Measurements from ENCODE around the gene ARID5B.
A peak's percentile ranks its signal among the peaks of the same experiment; 100 is the strongest.

Gene ARID5B

GRCh38 chr10:62033125-62033524 is 131.6 kb downstream of the ARID5B start:
- DNase-seq (ENCODE audit: low spot score), result no peak

DNA sequence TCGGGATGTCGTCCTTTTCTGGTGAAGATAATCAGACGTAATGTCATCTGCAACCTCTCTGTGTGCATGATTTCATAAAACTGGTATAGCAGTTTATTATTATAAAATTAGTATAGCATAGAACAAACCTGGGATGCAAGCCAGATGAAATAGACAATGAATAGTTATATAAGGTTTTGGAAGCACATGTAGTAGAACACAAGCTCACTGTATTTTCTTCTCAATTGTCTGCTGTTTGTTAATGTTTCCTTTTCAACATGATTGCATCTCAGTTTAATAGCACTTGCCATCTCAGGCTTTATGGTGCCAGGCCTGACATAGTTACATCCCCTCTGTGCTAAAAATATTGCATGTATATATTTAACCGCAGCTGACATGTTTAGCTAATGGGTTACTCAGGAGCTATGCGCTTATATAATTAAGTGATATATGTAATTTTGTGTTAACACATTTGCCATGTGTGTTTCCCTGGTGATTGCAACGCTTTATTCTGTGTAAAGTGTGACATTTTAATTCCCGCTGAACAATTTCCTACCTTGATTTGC is 132.7 kb downstream of the ARID5B start:
- DNase-seq (ENCODE audit: low spot score), result no peak

DNA sequence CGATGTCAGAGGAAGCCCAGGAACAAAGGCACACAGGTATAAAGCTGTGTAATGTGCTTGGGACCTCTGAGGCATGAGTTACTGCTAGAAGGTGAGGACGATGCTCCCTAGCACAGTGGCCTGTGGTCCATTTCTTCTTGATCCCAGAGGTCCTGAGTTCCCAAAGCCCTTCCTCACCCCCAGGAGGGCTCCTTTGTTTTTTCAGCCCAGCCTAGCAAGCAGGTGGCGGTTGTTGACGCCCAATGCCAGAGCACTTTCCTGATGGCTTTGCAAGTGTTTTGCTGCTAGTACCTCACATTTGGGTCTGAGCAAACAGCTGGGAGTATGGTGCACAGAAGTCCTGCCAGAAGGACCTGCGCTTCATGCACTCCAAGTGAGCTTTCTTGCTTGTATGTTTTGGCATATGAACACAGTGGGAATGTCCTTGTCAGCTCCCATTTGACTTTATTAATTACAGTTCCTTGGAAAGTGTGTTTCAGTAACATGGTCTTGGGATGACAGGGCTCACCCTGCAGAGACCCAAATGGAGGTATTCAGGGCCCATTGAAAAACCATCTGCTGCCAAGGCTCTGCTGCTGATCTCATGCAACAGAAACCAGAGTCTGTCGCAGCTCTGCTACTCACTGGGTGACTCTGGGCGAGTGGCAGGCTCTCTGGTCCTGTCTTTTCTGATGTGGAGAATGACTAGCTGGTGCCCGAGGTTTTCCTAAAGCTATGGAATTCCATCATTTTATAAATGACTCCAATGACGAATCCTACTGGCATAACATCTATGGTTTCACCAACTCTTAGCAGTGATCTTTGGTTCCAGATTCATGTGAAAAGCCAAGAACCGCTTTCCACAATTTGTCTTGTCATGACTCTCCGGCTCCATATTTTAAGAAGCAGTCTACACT is 134.9 kb downstream of the ARID5B start:
- DNase-seq (ENCODE audit: low spot score), result no peak

DNA sequence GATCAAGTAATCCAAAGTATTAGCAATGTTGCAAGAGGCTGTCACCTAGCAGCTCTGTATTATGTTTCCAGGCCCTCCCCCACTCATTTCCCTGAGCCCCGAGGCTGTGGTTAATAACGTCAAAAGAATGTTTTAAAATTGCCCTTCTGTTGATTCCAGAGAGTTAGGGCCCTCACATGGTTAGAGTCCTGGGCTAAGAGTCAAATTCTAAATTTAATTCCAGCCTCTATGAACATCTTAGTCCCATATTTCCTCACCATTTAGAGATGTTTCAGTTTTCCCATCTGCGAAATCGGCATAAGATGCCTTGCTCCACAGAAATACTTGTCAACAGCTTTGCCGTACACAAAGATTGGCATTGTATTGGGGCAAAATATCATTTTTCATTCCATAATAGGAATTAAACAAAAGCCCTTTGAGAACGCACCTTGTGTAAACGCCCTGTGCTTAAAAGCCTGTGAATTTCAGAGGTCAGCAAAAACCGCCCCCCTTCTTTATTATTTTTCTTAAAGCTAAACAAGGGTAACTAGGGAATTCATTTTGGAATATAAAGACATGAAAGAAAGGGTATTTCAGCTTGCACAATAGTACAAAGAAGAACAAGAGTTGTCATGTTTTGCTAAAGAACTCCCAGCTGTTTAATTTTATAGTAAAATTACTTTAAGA is 135.8 kb downstream of the ARID5B start:
- no peak for DNase-seq (ENCODE audit: low spot score)

DNA sequence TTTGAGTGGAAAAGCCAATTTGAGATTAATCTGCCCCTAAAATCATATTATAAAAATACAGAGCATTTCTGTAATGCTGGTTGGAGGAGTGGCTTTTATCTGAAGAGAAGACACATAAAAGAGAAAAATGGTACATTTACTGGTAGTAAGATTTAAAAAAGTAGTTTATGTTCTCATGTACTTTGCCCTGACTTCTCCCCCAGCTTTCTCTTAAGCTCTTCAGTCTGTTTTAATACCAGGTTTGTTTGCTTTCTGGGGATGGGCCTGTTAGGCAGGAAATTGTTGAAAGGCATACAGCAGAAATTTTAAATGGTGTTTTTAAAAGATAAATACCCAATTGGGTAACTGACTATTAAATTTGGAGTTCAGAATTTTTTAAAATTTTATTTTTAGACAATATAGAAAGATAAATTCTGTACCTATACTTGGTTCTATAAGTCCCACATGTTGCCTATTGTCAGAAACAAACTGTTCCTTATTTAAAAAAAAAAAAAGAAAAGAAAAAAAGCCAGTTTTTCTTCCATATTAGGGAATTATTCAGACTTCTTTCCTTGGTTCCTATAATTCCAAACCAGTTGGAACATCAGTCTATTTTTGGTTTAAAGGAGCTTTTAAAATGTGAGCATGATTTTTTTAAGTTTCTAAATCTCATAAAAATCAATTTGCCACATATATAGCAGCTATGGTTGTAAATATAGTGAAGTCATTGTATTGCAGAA is 136.6 kb downstream of the ARID5B start:
- DNase-seq (ENCODE audit: low spot score), result no peak

DNA sequence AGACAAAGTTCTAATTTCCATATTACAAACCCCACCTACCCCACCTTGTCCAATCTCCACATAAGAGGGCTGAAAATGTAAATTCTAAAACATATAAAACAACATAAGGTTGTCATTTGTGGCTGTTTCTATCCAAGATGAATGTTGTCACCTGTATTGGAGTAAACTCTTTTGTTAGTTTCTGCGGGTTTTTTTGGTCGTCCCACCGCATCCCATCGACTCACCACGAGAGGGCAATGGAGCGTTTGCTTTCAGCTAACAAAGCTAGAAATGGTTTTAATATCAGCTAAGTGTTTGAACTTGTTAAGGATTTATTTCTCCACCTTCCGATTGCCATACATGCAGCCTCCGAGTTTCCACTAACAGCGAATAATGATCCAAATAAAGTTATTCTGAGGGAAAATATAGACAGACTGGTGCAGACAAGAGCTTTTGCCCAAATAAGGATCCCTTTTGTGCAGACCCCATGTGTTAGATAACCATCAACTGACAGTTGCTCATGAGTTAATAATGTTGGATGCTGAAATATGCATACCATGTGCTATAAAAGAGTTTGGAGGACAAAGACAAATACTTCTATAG is 137.2 kb downstream of the ARID5B start:
- peak; percentile 73 for DNase-seq (ENCODE audit: low spot score)

- DNase-seq (ENCODE audit: low spot score), result no peak
Measured at GRCh38 chr10:62039954-62040353, 138.5 kb downstream of the ARID5B start.

DNA sequence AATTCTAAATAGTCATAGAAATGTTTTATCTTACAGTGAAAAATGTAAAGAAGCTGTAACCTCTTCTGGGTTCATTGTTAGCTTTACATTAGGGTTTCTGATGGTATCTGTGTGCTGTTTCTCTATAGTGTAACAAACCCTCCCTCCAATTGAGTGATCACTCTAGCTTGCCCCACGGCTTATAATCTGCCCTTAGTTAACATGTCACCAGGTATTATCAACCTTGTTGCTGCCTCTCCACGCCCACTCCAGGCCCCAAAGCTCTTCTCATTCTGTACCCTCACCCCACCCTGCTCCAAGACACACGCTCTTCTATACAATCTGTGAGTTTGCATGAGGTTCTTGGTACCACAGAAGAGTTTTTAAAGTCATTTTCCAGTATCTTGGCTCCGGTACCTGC is 139.4 kb downstream of the ARID5B start:
- no peak for DNase-seq (ENCODE audit: low spot score)

DNA sequence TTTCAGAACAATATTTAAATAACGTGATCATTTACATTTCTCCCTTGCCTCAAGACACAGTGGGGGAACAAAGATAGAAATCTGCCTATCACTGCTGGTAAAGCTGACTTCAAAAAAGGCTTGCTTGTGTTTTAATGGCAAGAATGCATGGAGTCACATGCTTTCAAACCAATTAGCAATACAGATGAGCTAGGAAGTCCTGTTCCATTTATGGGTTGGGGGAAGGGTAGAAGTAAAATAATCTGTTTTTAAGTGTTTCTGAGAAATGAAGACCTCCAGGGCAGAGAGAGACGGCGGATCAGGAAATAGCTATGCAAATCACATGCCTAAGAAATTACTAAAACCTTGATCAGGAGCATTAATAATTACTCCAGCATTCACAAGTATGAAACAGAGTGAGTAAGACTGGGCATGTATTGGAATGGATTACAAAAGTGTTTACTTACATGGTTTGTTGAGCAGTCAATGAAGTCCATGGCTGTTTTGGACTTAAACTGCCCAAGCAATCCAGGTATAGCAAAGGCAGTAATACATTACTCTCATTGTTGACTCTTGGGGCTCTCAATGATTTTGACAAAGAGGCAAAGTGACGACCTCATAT is 142.0 kb downstream of the ARID5B start:
- DNase-seq (ENCODE audit: low spot score), result no peak

- DNase-seq (ENCODE audit: low spot score), result no peak
Measured at GRCh38 chr10:62044566-62044965, 143.1 kb downstream of the ARID5B start.

DNA sequence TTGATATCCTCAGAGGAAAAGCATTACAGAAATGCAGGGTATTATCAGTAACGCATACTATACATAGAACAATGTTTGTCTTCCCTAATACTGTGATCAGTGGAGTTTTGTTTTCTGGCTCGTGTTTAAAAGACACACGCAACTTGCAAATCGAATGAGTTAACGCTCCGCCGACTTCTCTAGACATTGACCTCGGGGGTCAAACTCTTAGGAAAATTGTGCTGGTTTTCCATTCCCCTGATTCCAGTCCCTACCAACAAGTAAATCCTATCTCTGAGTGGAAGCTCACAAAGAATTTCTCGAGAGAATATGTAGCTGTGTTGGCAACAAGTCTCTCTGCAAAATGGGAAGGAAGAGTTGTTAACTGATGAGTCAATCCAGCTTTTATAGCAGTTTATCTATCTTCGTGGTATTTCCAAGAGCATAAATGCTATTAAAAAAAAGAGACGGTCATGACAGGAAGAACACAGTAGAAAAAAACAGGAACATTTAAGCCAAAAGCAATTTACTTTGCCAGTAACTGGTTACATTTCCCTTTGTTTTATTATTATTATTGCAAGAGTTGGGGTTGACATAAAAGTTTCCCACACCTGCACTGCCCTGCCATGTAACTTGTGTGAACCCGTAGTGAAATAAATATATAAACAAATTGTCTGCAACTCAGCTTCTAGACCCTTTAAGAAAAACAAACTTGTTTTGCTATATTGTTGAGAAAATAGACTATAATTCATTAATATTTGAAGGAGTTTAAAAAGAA is 144.4 kb downstream of the ARID5B start:
- DNase-seq (ENCODE audit: low spot score), result no peak

DNA sequence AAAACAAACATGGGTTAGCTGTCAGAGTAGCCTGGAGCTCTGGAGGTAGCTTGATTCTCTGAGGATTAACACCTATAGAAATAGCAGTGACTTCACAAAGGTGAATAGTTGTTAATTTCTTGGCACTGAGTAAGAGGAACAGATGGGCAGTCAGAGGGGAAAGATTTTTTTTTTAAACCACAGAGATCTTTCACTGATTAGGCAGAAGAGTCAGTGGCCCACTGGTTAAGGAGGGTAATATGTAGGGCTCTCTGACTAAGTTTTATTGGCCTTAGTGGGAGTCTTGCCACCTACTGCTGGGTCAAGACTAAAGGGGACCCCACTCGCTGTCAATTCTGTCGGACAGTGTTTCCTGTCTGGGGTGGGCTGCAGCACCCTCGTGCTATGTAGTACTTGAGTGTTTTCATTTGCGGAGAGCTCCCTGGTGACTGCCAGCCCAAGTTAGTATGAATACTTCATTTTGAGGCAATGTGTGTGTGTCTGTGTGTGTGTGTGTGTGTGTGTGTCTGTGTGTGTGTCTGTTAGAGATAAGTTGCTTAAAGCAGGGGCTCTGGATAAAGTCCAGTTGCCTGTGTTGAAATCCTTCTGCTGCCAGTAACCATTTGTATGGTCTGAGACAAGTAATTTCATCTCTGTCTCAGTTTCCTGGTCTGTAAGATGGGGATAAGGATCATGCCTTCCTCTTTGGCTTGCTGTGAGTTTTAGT is 145.2 kb downstream of the ARID5B start:
- DNase-seq (ENCODE audit: low spot score), result no peak

DNA sequence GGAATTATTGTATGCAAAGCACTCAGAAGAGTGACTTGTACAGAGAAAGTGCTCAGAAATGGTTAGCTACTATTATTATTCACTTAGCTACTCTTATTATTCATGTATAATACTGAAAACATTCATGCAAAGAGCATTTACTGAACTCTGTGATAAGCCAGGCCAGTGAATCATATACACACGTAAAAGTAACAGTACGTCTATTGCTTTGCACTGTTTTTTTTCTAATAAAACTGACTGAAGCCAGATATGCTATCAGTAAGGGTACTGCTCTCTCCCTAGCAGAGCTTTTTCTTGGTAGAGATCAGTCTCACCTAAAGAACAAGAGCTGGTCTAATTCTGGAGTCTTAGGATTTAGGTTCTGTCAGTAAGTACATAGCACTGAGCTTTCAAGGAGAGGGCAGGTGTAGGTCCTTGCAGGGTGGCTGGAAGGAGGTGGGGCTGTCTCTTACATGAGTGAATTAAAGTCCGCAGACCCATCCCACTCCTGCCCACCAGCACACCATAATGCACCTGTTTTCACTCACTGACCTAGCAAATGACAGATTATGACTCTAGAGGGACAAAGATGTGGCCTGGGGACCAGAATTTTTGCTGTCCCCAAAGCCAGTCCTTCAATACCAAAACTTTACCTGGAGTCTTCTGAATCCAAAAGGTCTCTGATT is 145.9 kb downstream of the ARID5B start:
- no peak for DNase-seq (ENCODE audit: low spot score)

DNA sequence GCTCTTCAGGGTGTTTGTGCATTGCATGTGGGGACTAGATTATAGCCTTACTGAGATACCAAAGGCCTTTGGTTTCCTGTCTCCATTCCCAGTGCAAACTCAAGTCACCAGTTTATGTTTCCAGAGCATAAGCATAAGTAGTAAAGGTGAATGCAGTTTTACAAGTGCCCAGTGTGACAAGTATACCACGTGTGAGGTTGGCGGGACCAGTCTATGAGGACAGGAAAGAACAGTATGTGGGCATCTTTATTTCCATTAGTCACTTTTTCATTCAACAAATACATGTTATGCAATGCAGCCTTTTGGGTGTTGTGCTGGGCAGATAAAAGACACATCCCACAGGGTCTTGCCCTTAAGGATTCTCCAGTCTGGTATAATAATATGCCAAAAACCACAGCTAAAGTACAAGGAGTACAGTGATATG is 146.5 kb downstream of the ARID5B start:
- no peak for DNase-seq (ENCODE audit: low spot score)

DNA sequence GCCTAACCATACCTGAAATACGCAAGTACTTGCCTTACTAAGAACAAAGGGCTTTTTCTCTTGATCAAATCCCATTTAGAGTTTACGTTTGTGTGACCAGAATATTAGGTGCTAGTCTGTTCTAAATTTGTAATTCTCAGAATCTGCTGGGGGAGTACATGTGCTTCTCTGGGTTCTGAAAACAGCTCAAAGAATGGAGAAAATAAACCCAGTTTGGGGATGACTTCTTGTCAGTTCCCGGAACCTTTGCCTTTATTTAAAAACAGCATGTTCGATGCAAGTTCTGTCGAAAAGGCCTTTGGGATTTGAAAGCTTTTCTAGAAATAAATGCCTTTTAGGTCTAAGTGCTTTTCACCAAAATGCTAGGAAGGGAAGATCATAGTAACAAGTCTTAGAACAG is 147.0 kb downstream of the ARID5B start:
- DNase-seq (ENCODE audit: low spot score), result no peak

DNA sequence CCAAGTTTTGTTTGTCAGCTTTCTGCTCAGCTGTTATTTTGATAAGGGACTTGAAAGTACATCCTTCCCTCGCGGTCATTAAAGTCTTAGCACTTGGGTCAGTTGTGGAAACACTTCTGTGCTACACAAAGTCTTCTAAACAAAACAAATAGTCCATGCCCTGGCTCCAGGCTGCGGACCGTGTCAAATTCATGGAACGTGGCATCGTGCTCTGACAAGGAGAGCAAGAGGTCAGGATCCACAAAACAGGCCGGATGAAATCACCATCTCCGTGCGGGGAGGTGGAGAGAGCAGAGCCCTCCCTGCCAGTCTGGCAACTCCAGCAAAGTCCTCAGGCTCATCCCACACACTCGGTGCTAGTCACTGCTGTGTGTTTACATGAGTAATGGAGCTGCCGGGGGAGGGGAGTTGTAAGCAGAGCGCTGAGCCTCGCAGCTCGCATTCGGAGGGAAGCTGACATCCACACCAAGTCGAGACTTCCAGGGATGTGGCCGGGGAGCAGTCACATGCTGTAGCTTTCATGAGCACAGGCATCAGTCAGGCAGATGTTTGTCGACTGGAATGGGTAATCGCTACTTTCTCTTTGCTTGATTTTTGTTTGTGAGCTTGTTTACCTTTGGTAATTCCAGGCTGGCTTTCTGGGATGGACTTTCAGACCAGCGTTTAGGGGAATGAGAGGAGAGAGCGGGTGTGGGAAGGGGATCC is 147.6 kb downstream of the ARID5B start:
- DNase-seq (ENCODE audit: low spot score), result peak; percentile 51

DNA sequence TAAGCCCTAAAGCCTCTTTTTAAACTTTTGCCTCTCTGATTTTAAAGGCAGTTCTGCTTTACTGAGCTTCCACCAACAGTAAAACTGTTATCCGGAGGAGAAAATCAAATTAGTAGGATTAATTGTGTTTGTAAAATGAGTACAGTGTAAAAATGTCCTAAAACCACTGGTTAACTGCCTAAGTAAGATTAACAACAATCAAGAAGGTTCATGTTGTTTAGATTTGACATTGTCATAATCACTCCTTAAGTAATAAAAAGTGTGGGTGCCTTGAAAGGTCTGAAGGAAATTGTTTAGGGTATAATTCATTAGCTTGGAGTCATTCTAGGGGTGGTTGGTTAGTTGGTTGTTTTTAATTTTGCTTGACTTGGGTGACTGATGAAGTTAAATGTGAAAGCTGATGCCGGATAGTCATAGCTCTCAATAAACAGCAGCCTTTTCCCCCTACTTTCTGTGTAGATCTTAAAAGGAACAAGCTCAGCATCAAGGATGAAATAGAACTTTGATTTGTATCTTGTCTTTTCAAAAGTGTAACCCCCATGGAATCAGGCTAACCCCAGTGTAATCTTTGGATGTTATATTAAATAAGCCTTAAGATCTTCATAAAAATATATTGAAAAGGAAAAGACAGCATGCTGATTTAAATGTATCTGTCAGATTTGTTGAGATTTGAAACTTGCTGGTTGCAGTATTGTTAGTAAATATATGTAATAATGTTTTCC is 148.3 kb downstream of the ARID5B start:
- no peak for DNase-seq (ENCODE audit: low spot score)

DNA sequence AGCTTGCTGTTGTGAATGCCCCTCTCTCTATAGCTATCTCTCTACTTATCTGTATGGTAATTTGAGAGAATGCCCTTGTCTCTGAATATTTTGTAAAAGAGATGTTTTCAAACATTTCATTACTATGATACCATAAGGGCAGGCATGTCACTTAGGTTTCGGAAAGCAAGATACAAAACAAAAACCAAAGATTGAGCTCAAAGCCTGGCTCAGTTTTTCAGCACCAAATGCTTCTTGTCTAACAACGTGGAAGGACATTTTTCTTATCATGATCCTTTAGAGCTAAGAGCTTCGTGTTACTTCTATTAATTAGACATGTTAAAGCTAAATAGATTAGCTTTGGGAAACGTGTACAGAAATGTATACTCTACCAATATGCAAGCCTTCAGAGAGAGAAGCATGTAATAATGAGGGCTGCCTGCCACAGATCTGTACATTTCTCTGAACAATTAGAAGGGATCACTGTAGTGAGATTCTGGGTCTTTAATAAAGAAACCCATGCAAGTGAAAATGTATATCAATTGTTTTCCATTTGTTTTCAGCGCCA is 148.9 kb downstream of the ARID5B start:
- DNase-seq (ENCODE audit: low spot score), result no peak
